Mesendoderm (in vitro differentiated cells): Measurements from ENCODE around the gene STK33.

ENCODE experiments used
- DNase-seq: peaks from one replicate; pipeline ENCODE4 v3.0.0; 2013
- H2AK5ac ChIP-seq: 2 replicates; pipeline ENCODE4 v1.6.1; 2013; ENCODE audit warnings: low read length, inconsistent platforms
- H2BK120ac ChIP-seq: 2 replicates; pipeline ENCODE4 v1.6.1; 2013; ENCODE audit warnings: low read depth, mild to moderate bottlenecking, low read length, moderate library complexity, mixed read lengths
- H2BK15ac ChIP-seq: replicated peaks from 2 replicates; pipeline ENCODE4 v1.6.1; 2013; ENCODE audit warnings: low read depth, mild to moderate bottlenecking, moderate library complexity
- H2BK5ac ChIP-seq: 2 replicates; pipeline ENCODE4 v1.6.1; 2013; ENCODE audit warnings: low read length, inconsistent platforms
- H3K18ac ChIP-seq: 2 replicates; pipeline ENCODE4 v1.6.1; 2013; ENCODE audit warnings: mild to moderate bottlenecking, low read length, mixed read lengths
- H3K23ac ChIP-seq: one replicate; pipeline ENCODE4 v1.6.1; 2013; ENCODE audit warnings: low read length
- H3K27ac ChIP-seq: 2 replicates; pipeline ENCODE4 v1.5.1; 2013; ENCODE audit warnings: low read depth, mild to moderate bottlenecking, inconsistent platforms, low read length, moderate library complexity
- H3K27me3 ChIP-seq: 2 replicates; pipeline ENCODE4 v1.6.1; 2013; ENCODE audit warnings: low read length, control low read depth, mild to moderate bottlenecking, inconsistent platforms; ENCODE audit not compliant: insufficient read depth, poor library complexity
- H3K36me3 ChIP-seq: 2 replicates; pipeline ENCODE4 v1.6.1; 2013; ENCODE audit warnings: low read length, inconsistent platforms; ENCODE audit not compliant: control insufficient read depth, insufficient read depth
- H3K4ac ChIP-seq: one replicate; pipeline ENCODE4 v1.6.1; 2013; ENCODE audit warnings: low read depth, mild to moderate bottlenecking, low read length, moderate library complexity
- H3K4me1 ChIP-seq: 2 replicates; pipeline ENCODE4 v1.6.1; 2013; ENCODE audit warnings: low read depth, low read length, inconsistent platforms; ENCODE audit not compliant: control insufficient read depth
- H3K4me2 ChIP-seq: 2 replicates; pipeline ENCODE4 v1.6.1; 2013; ENCODE audit warnings: low read length
- H3K4me3 ChIP-seq: 2 replicates; pipeline ENCODE4 v1.5.1; 2013; ENCODE audit warnings: mild to moderate bottlenecking, low read length
- H3K56ac ChIP-seq: one replicate; pipeline ENCODE4 v1.6.1; 2013; ENCODE audit warnings: low read length
- H3K79me1 ChIP-seq: 2 replicates; pipeline ENCODE4 v1.6.1; 2013; ENCODE audit warnings: low read length, inconsistent platforms
- H3K79me2 ChIP-seq: 2 replicates; pipeline ENCODE4 v1.6.1; 2013; ENCODE audit warnings: mild to moderate bottlenecking, low read length; ENCODE audit not compliant: control insufficient read depth, insufficient read depth
- H3K9ac ChIP-seq: 2 replicates; pipeline ENCODE4 v1.6.1; 2013; ENCODE audit warnings: low read length, inconsistent platforms
- H4K5ac ChIP-seq: one replicate; pipeline ENCODE4 v1.6.1; 2013; ENCODE audit warnings: low read length
- H4K8ac ChIP-seq: one replicate; pipeline ENCODE4 v1.6.1; 2013; ENCODE audit warnings: low read depth, mild to moderate bottlenecking, control low read depth, low read length, moderate library complexity
- WGBS: extraction: QIAGEN DNeasy Blood & Tissue Kit; methylation state at CpG from one replicate; pipeline ENCODE4 v1.1.7; 2013; ENCODE audit warnings: low lambda C conversion rate, missing lambda C conversion rate; ENCODE audit not compliant: insufficient coverage; ENCODE audit errors: extremely low coverage; 5-methylcytosine and 5-hydroxymethylcytosine counted together

Gene STK33

GRCh38 chr11:8369592-8370205 lies 224.3 kb downstream of the STK33 start:
- no peak overlapping the region for H2AK5ac ChIP-seq

DNA sequence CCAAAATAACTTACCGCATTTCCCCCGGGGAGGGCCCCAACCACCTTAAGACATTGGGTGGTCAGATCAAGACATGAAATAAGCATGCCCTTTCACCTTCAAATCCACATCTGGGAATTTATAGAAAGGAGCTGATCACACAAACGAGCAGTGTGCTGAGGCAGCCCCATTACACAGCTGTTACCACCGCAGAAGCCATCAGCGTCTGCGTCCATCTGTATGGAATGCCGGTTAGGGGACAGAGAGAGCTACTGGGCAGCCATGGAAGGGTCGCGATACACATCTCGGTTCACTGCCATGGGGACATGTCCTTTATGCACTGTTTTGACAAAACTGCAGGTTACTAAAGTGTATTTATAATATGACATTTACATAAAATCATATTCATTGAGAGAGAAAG lies 225.3 kb downstream of the STK33 start:
- Histone ChIP-seq H3K9ac (no peak overlapping the region), H3K79me1 (no peaks in the 10 kb centered on the region), H3K36me3 (no peaks in the 10 kb centered on the region), H3K27me3 (no peaks in the 10 kb centered on the region), H2AK5ac (no peak overlapping the region), H4K8ac (no peak overlapping the region), H3K4me1 (no peaks in the 10 kb centered on the region), H3K79me2 (no peaks in the 10 kb centered on the region), H2BK120ac (no peak overlapping the region), H3K18ac (no peak overlapping the region), H3K4me3 (no peak overlapping the region), H2BK15ac (no peak overlapping the region), H2BK5ac (no peak overlapping the region), H3K23ac (no peak overlapping the region), H4K5ac (no peak overlapping the region), H3K56ac (no peak overlapping the region), H3K4me2 (no peak overlapping the region), H3K27ac (no peak overlapping the region), H3K4ac (no peak overlapping the region)
- no peak for DNase-seq
- WGBS = no CpG with 5 or more reads among the region's 10 CpGs

More at GRCh38 chr11:8369592-8370205, 224.3 kb downstream of the STK33 start:
- H3K9ac ChIP-seq = no peak overlapping the region
- no peaks in the 10 kb centered on the region for H3K27me3 ChIP-seq
- no peak overlapping the region for H3K4me2 ChIP-seq
- H4K5ac ChIP-seq = no peak overlapping the region
- no peak overlapping the region for H3K4me3 ChIP-seq
- no peaks in the 10 kb centered on the region for H3K4me1 ChIP-seq
- H2BK5ac ChIP-seq = no peak overlapping the region
- H2BK15ac ChIP-seq = no peak overlapping the region
- H3K27ac ChIP-seq = no peak overlapping the region
- no CpG with 5 or more reads among the region's 7 CpGs for WGBS
- no peak overlapping the region for H3K23ac ChIP-seq
- no peaks in the 10 kb centered on the region for H3K36me3 ChIP-seq
- H3K18ac ChIP-seq = no peak overlapping the region
- H3K4ac ChIP-seq = no peak overlapping the region
- H3K56ac ChIP-seq = no peak overlapping the region
- no peaks in the 10 kb centered on the region for H3K79me2 ChIP-seq
- no peak for DNase-seq
- H3K79me1 ChIP-seq = no peaks in the 10 kb centered on the region
- H4K8ac ChIP-seq = no peak overlapping the region
- no peak overlapping the region for H2BK120ac ChIP-seq

- Histone ChIP-seq H3K4me2 (no peak overlapping the region), H2AK5ac (no peak overlapping the region), H3K23ac (no peak overlapping the region), H3K36me3 (no peaks in the 10 kb centered on the region), H2BK15ac (no peak overlapping the region), H4K8ac (no peak overlapping the region), H2BK120ac (no peak overlapping the region), H3K79me1 (no peaks in the 10 kb centered on the region), H3K27me3 (no peaks in the 10 kb centered on the region), H3K56ac (no peak overlapping the region), H3K9ac (no peak overlapping the region), H4K5ac (no peak overlapping the region), H2BK5ac (no peak overlapping the region), H3K18ac (no peak overlapping the region), H3K27ac (no peak overlapping the region), H3K4ac (no peak overlapping the region), H3K4me3 (no peak overlapping the region), H3K4me1 (no peaks in the 10 kb centered on the region), H3K79me2 (no peaks in the 10 kb centered on the region)
- WGBS = no CpG with 5 or more reads among the region's 7 CpGs
- no peak for DNase-seq
These were observed 225.8 kb downstream of the STK33 start for GRCh38 chr11:8368194-8368593.

DNA sequence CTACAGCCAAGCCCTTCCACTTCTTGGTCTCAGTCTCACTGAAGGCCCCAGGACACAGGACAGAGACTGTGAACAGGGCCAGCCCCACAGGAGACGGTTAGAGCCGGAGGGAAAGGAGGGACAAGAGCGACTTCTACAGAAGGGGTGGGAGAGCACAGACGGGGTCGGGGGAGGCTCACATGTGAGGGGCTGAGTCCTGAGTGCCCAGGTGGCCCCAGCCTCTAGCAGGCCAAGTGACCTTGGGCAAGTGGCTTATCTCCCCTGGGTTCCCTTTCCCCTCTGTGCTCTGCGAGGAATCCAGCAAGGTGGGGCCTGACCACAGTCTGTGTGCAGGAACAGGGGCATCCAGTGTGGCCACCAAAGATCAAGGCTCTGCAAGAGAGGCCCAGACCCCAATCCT lies 227.7 kb downstream of the STK33 start:
- no CpG with 5 or more reads among the region's 6 CpGs for WGBS
- Histone ChIP-seq H3K79me1 (no peaks in the 10 kb centered on the region), H2AK5ac (no peak overlapping the region)

DNA sequence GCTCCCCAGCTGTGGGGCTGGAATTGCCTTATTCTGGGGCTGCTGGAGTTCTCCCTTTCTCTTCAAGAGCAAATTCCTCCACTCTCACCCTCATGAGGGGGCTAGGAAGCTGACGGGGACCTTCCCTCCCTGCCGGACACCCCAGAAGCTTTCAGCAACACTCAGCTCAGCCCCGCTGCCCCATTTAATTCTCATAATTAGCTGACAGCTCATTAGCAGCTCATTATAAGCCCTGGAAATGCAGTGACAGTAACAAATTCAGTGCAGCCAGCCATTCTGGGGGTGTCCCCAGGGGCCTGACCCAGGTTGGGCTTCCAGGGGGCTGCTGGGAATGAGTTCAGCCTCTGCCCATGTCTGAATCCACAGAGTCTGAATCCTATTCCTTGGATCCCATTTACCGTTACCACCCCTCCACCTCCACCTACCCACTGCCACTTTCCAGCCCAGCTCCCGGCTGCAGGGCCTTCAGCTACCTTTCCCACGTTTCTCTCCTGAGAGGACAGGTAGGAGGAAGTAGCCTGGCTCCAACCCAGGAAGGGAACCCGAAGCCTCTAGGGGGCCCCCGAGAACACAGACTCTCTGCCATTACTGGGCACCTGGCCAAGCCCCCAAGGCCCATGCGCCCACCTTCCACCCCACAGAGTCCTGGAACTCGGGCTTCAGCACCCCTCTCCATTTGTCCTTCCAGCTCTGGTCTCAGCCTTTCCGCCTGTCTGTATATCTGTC lies 228.6 kb downstream of the STK33 start:
- Histone ChIP-seq H3K79me2 (no peaks in the 10 kb centered on the region), H3K9ac (no peak overlapping the region), H3K4me1 (no peaks in the 10 kb centered on the region), H3K27ac (no peak overlapping the region), H3K4me3 (no peak overlapping the region), H2BK5ac (no peak overlapping the region), H3K27me3 (no peaks in the 10 kb centered on the region), H4K8ac (no peak overlapping the region), H2BK15ac (no peak overlapping the region), H3K23ac (no peak overlapping the region), H3K18ac (no peak overlapping the region), H3K56ac (no peak overlapping the region), H3K4ac (no peak overlapping the region), H3K4me2 (no peak overlapping the region), H4K5ac (no peak overlapping the region), H2AK5ac (no peak overlapping the region), H3K36me3 (no peaks in the 10 kb centered on the region), H3K79me1 (no peaks in the 10 kb centered on the region), H2BK120ac (no peak overlapping the region)
- no CpG with 5 or more reads among the region's 11 CpGs for WGBS
- DNase-seq = no peak

More for the DNA sequence above, 227.7 kb downstream of the STK33 start:
- Histone ChIP-seq H3K27ac (no peak overlapping the region), H2BK5ac (no peak overlapping the region), H3K4me3 (no peak overlapping the region), H3K18ac (no peak overlapping the region), H3K56ac (no peak overlapping the region), H3K4me1 (no peaks in the 10 kb centered on the region), H3K36me3 (no peaks in the 10 kb centered on the region), H3K4me2 (no peak overlapping the region), H2BK120ac (no peak overlapping the region), H3K4ac (no peak overlapping the region), H3K79me2 (no peaks in the 10 kb centered on the region), H3K23ac (no peak overlapping the region), H4K5ac (no peak overlapping the region), H3K27me3 (no peaks in the 10 kb centered on the region), H4K8ac (no peak overlapping the region), H3K9ac (no peak overlapping the region), H2BK15ac (no peak overlapping the region)
- no peak for DNase-seq
